HG03175 (cell line): Measurements from ENCODE around the gene VTA1.
"Not testable (repeated sequence)": the region's sequence is repeated elsewhere in the genome, so short reads cannot be mapped to it uniquely, and the experiment has no call there.

ENCODE experiments used
- ATAC-seq: cut with Tn5 transposase; IDR thresholded peaks from one replicate; pipeline ENCODE4 v1.9.1; 2021; ENCODE audit warnings: mild to moderate bottlenecking, moderate library complexity; ENCODE audit not compliant: unreplicated experiment

The VTA1 gene

DNA sequence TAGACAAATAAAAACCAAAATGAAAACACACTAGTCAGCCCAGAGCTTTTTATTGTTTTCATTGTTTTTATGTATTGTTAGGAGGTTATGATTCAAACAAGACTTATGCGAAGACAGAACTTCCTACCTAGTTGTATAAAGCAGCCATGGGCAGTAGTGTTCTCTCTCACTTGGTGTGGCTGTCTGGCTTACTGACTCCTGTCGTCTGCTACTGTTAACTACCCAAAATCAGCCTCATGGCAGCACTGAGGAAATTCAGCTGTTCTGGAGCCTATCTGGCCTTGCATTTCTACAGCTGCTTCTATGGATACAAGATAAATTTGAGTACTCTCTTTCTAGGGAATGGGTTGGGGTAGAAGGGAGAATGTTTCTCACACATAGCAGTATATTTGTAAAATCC is 20.4 kb downstream of the VTA1 start:
- no peak for ATAC-seq

- ATAC-seq = no peak
Observed at GRCh38 chr6:142171351-142171750, 24.3 kb downstream of the VTA1 start.

DNA sequence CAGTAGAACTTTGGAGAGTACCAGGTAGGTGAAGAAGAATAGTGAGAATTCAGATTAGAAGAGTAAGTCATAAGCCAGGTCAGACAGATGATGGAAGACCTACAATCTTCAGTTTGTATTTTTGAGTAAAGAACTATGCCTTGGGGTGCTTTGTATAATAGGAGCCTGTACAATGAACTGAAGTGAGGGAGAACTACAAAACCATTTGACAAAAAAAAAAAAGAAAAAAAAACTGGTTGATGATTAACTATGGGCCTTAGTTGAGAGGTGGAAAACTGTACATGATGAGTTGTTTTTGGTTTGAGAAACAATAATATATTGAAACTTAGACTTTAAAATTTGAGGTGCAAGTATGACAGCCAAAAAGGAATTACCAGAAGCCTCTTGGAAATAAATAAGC is 25.7 kb downstream of the VTA1 start:
- no peak for ATAC-seq

GRCh38 chr6:142173980-142174379 is 26.9 kb downstream of the VTA1 start:
- no peak for ATAC-seq

DNA sequence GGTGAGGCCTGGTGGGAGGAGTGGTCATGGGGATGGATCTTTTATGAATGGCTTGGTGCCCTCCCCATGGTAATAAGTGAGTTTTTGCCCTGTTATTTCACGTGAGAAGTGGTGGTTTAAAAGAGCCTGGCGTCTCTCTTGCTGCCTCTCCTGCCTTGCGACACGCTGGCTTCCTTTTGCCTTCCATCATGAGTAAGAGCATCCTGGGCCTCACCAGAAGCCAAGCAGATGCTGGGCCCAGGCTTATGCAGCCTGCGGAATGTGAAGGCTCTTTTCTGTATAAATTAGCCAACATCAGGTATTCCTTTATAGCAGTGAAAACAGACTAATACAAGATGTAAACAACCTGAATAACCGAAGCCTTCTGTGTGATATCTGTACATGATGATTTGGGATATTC is 27.6 kb downstream of the VTA1 start:
- no peak for ATAC-seq

DNA sequence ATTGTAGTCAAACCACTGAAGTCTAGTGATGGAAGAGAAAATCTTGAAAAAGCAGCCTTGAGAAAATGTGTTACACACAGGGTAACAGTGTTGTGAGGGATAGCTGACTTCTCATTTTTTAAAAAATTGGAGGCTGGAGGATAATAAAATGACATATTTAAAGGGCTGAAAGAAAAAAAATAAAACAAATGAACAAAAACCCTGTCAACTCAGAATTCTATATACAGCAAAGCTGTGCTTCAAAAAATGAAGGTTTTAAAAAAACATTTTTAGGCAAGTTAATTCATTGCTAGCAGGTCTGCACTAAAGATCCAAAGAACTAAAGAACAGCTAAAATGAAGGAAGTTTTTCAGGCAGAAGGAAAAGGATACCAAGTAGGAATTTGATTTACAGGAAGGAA is 31.1 kb downstream of the VTA1 start:
- ATAC-seq = no peak

DNA sequence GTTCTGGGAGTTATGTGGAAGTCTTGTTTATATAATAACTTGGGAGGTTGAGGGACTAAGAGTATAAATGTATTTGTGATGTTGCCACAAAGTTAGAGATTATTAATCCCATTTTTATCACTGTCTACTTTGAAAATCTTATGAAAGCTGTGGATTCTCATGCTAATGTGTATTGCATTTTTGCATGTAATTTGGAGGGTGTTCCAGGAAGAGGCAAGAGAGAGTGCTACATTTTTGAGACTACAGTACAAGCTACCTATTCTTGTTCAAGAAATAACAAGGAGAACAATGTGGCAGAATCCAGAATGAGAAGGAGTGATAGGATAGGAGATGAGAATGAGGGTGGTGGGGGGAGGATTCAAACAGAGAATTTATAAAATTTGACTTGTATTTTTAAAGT is 34.9 kb downstream of the VTA1 start:
- ATAC-seq = no peak

DNA sequence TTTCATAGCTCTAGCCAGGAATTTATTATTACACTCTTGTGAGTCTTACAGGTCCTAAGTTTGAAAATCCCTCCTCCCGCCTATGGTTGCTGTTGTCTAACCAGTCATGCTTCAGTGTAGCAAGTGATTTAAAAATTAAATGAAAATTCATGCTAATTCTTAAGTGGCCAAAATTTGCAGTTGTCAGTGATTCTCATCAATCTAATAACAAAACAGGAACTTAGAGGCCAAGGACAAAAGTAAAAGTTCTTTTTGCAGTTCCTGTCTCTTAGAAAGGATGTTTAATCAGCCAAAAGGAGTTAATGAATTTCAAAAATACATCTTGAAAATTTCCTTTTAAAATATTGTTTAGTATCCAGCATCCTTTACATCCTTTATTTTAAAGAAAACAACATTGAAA is 36.3 kb downstream of the VTA1 start:
- ATAC-seq = no peak

DNA sequence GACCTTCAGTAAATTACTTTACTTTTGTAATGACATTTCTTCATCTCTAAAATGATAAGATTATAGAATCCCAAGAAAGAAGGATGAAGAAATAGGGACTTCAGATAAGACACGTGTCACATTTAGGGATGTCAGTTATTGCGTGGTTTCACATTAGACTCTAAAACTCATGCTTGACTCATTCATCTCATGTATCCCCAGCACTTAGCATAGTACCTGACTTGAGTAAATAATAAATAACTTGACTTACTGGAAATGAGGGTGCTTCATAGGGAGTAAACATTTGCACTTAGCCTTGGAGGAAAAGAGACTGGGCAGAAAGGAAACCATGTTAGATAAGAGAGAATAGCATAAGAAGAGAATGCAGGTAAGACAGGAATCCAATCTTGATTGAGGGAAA is 37.2 kb downstream of the VTA1 start:
- ATAC-seq = no peak

DNA sequence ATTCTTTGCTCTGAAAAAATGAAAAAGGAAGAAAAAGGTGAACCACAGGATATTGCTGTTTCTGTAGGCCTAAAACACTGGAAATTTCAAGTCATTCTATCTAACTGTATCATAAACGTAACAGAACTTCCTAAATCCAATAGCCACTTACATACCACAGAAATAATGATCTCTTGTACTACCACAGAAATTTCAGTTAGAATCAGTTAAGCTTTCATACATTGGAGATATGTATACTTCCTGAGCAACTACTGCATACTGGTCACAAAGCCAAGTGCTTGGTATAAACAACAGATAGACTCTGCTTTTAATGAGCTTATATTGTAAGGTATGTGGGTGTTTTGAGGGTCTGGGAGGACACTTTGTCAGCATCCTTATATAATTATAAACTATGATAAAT is 38.6 kb downstream of the VTA1 start:
- ATAC-seq = no peak

- no peak for ATAC-seq
Observed at GRCh38 chr6:142187209-142187608, 40.1 kb downstream of the VTA1 start.

DNA sequence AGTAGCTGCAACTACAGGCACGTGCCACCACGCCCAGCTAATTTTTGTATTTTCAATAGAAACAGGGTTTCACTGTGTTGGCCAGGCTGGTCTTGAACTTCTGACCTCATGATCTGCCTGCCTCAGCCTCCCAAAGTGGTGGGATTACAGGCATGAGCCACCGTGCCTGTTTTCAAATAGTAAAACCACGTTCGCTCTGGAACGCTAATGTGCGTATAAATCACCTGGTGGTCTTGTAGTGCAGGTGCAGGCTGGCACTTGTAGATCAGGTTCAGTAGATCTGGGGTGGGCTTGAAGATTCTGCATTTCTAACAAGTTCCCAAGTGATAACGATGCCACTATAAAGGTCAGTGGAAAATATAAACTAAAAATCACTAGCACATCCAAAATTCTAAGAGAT is 41.3 kb downstream of the VTA1 start:
- ATAC-seq = not testable (repeated sequence)

- ATAC-seq = no peak
Observed at GRCh38 chr6:142189057-142189456, 42.0 kb downstream of the VTA1 start.

- no peak for ATAC-seq
Observed at GRCh38 chr6:142192343-142192742, 45.3 kb downstream of the VTA1 start.

DNA sequence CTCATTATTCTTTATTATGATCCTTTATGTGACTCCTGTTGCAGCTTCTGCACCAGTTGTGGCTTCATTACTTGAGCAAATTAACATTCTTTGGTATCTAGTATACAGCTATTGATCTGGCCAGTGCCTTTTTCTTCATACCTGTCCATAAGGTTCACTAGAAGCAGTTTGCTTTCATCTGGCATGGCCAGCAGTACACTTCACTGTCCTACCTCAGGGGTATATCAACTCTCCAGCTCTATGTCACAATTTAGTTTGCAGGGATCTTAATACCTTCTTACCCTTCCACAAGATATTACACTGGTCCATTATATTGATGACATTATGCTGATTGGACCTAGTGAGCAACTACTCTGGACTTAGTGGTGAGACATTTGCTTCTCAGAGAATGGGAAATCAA is 46.6 kb downstream of the VTA1 start:
- no peak for ATAC-seq

GRCh38 chr6:142195862-142196541 is 48.9 kb downstream of the VTA1 start:
- ATAC-seq = no peak

GRCh38 chr6:142200846-142201628 is 54.0 kb downstream of the VTA1 start:
- ATAC-seq = no peak

GRCh38 chr6:142207265-142207877 is 60.3 kb downstream of the VTA1 start:
- peak; percentile 69 for ATAC-seq

DNA sequence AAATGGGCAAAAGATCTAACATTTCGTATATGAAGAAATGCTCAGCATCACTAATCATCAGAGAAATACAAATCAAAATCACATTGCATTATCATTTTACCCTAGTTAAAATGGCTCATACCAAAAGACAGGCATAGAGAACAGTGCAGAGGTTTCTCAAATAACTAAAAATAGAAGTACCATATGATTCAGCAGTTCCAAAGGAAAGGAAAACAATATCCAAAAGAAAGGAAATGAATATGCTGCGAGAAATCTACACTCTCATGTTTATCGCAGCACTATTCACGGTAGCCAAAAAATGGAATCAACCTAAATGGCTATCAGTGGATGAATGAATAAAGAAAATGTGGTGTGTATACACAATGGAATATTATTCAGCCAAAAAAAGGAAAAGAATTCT is 63.5 kb downstream of the VTA1 start:
- ATAC-seq = no peak

DNA sequence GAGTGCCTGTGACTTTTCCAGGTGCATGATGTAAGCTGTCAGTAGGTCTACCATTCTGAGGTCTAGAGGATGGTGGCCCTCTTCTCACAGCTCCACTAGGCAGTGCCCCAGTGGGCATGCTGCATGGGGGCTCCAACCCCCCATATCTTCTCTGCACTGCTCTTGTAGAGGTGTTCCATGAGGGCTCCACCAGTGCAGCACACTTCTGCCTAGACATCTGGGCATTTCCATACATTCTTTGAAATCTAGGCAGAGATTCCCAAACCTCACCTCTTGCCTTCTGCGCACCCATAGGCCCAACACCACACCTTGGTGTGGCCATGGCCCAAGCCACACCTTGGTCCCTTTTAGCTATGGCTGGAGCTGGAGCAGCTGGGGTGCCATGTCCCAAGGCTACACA is 66.3 kb downstream of the VTA1 start:
- ATAC-seq = no peak

DNA sequence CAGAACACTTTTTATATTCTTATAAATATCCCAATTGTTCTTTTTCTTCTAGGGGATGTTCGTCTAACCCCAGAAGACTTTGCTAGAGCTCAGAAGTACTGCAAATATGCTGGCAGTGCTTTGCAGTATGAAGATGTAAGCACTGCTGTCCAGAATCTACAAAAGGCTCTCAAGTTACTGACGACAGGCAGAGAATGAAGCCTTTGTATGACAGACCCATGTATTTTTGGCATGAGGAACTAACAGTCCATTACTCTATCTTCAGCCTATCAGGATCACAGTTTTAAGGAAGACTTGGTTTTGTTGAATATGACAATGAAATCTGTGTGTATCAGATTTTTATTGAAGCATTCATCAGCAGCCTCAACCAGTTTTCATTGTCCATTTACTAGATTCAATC is 71.4 kb downstream of the VTA1 start:
- no peak for ATAC-seq

GRCh38 chr6:142222022-142222421 is 75.0 kb downstream of the VTA1 start:
- no peak for ATAC-seq
